ENCODE data around the gene MYLIP.

DNA sequence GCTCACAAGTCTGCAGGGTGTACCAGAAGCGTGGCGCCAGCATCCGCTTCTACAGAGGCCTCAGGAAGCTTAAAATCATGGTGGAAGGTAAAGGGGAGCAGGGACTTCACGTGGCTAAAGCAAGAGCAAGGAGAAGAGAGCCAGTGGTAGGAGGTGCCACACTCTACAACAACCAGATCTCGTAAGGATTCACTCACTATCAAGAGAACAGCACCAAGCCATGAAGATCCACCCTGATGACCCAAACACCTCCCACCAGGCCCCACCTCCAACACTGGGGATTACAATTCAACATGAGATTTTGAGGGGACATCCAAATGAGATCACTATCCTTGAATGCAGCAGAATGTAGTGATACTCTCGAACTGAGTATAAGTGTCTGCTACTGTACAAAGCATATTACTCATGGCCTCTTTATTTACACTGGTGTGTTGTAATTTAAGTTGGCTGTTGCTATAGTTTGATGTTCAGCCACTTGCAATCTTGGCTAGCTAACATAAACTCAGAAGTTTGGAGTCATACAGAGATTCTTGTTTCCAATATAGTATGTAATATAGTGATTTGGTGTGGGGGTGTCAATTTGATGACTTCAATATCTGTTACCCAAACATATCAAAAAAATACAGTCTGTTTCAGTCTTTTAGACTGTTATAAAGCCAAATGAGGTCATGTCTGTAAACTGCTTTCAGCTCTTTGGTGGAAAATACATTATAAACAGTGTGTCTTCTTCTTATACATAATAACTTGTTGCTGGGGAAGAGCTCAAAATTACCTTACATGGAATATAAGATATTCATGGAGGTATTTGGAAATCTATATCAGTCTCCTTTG, 39.4 kb upstream of the MYLIP start:
- TF ChIP-seq, protein P1, sequence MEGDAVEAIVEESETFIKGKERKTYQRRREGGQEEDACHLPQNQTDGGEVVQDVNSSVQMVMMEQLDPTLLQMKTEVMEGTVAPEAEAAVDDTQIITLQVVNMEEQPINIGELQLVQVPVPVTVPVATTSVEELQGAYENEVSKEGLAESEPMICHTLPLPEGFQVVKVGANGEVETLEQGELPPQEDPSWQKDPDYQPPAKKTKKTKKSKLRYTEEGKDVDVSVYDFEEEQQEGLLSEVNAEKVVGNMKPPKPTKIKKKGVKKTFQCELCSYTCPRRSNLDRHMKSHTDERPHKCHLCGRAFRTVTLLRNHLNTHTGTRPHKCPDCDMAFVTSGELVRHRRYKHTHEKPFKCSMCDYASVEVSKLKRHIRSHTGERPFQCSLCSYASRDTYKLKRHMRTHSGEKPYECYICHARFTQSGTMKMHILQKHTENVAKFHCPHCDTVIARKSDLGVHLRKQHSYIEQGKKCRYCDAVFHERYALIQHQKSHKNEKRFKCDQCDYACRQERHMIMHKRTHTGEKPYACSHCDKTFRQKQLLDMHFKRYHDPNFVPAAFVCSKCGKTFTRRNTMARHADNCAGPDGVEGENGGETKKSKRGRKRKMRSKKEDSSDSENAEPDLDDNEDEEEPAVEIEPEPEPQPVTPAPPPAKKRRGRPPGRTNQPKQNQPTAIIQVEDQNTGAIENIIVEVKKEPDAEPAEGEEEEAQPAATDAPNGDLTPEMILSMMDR (IDR thresholded peaks at IDR 0.05), result no peak
- TF ChIP-seq POLR2A (IDR thresholded peaks at IDR 0.05), result no peak
